ENCODE results near the gene HESX1.

Gene HESX1

DNA sequence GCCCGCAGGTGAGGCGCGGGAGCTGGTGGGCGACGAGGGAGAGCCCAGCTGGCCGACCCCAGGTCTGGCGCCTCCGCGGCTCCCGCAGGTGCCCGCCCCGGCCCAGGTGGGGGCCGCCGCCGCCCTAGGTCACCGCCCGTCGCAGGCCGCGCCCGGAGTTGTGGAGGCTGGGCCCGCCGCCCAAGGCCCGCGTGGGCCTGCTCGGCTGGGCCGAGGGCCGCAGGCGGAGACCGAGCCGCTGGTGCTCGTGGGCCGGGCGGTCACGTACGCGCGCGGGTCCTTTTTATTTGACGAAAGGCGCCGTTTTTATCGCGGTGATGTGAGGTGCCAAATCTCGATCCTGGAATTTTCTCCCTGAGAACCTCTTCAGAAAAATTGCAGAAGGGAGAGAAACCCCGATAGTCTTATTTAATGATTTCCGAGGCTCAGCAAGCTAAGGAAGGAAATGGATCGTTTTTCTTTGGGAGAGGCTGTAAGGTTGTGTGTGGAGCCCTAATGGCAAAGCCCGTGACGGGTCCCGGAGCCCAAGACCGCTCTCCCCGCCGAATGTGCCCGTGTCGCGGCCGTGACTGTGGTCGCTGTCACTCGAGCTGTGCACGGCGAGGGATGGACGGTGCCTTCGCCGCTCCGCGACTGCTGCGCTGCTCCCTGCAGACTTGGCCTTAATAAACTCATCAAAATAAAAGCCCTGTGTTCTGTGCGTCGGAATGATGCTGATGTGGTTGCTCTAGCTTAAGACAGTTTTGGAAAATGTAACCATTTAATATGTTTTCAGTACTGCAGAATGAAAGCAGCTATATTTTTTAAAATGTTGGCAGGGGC is 28.4 kb upstream of the HESX1 start:
- H3K4me3 ChIP-seq (ENCODE audit: low read depth, low read length), result peak overlapping the region; percentile 92
- DNase-seq (ENCODE audit: low read depth, low spot score), result no peak
- ChIA-PET POLR2A (interaction anchor here (1.1 kb wide), 1 partner anchor 328 kb away, joined by 4 read pairs; the partner anchor contains the start of gene PDE12), CTCF (interaction anchor here (0.7 to 2.1 kb wide), 3 partner anchors 58 to 329 kb away, joined by 3 to 10 read pairs (median 3); no protein-coding TSS in a partner anchor)
- TF ChIP-seq, protein P1, sequence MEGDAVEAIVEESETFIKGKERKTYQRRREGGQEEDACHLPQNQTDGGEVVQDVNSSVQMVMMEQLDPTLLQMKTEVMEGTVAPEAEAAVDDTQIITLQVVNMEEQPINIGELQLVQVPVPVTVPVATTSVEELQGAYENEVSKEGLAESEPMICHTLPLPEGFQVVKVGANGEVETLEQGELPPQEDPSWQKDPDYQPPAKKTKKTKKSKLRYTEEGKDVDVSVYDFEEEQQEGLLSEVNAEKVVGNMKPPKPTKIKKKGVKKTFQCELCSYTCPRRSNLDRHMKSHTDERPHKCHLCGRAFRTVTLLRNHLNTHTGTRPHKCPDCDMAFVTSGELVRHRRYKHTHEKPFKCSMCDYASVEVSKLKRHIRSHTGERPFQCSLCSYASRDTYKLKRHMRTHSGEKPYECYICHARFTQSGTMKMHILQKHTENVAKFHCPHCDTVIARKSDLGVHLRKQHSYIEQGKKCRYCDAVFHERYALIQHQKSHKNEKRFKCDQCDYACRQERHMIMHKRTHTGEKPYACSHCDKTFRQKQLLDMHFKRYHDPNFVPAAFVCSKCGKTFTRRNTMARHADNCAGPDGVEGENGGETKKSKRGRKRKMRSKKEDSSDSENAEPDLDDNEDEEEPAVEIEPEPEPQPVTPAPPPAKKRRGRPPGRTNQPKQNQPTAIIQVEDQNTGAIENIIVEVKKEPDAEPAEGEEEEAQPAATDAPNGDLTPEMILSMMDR (IDR thresholded peaks at IDR 0.05; ENCODE audit: insufficient read depth, low read length, missing control alignments), result no peak

DNA sequence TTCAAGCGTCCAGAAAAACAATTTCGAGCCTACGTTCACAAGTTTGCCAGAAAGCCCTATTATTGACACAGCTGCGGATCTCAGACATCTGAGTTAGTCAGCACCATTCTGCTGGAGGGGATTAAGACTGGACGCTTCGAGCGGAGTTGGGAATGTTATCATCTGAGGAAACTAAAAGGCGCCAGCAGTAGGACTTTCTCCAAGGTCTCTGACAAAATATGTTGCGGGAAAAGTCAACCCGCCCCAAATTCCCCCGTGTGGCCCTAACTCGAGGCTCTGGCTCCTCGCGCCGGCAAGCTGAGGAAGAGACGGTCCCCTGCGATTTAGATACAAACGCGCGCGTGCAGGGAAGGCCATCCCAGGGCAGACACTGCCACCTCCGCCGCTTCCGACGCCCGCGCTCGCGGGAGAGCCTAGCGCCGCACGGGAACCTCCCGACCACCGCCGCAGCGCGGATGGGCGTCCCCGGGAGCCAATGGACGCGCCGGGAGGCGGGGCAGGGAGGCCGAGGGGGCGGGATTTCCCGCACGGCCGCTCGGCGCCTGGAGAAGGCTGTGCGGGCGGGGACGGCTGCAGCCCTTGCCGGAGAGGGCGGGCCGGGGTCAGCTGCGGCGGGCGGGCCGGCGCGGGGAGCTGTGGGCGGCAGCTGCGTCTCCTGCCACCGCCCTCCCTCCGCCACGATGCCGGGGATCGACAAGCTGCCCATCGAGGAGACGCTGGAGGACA is 27.6 kb upstream of the HESX1 start, which contains the start of gene APPL1:
APPL1 (plus strand) TSS at position 526 of the 726 bp plus-strand sequence; CDS start at position 681, 155 bp downstream.
- ChIA-PET POLR2A (interaction anchor here (1.1 kb wide), 1 partner anchor 329 kb away, joined by 4 read pairs; the partner anchor contains the start of gene PDE12), CTCF (interaction anchor here (1.1 to 1.5 kb wide), 4 partner anchors 57 to 232 kb away, joined by 3 to 9 read pairs (median 7); no protein-coding TSS in a partner anchor)
- TF ChIP-seq, protein P1 (IDR thresholded peaks at IDR 0.05; ENCODE audit: insufficient read depth, low read length, missing control alignments), result no peak
- peak; percentile 33 for DNase-seq (ENCODE audit: low read depth, low spot score)
- H3K4me3 ChIP-seq (ENCODE audit: low read depth, low read length), result peak within 1 kb of the TSS; percentile 92

DNA sequence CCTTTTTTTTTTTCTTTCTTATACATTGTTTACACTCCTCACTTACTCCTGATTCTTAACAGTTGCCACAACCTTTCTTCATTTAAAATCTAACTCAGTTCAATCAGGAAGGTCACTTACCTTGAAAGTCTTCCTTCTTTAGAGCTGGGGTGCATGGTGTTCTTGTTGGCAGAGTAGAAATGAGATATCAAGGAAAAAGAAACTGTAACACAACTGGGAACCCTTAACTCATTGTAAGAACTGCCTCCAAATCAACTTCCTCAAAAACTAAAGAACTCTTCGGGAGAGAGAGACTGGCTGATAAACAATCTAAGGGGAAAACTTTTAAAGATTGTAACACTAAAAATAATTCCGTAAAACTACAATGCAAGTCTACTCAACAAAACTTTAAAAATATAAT is 26.4 kb upstream of the HESX1 start:
- CTCF ChIA-PET, result interaction anchor here (1.1 to 1.5 kb wide), 5 partner anchors 19 to 231 kb away, joined by 3 to 9 read pairs (median 7); no protein-coding TSS in a partner anchor
- TF ChIP-seq, protein P1 (IDR thresholded peaks at IDR 0.05; ENCODE audit: insufficient read depth, low read length, missing control alignments), result no peak
- POLR2A ChIA-PET, result no interaction called here

DNA sequence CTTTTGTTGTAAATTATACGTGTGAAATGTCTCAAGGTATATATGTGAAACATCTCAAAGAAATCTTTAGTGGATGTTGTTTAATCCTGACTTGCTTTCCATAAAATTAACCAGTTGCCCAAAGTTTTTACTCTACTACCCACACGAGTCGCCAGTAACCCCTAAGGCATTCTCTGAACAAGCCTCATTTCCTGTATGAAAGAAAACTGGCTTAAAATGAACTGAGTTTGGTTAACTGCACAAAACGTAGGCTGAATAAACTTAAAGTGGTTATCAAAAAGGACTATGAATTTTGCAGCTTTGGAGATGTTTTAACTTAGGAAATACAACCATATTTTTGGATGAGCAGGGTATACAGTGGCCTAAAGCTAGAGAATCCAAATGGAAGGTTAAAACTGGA is 25.1 kb upstream of the HESX1 start:
- POLR2A ChIA-PET, result no interaction called here
- CTCF ChIA-PET, result interaction anchor here (1.5 to 4.5 kb wide), 2 partner anchors 54 to 124 kb away, joined by 4 to 69 read pairs; no protein-coding TSS in a partner anchor
- TF ChIP-seq, protein P1 (IDR thresholded peaks at IDR 0.05; ENCODE audit: insufficient read depth, low read length, missing control alignments), result no peak
- H3K4me3 ChIP-seq (ENCODE audit: low read depth, low read length), result no peak overlapping the region
- DNase-seq (ENCODE audit: low read depth, low spot score), result no peak

More for the DNA sequence above, 26.4 kb upstream of the HESX1 start:
- no peak overlapping the region for H3K4me3 ChIP-seq (ENCODE audit: low read depth, low read length)
- no peak for DNase-seq (ENCODE audit: low read depth, low spot score)

DNA sequence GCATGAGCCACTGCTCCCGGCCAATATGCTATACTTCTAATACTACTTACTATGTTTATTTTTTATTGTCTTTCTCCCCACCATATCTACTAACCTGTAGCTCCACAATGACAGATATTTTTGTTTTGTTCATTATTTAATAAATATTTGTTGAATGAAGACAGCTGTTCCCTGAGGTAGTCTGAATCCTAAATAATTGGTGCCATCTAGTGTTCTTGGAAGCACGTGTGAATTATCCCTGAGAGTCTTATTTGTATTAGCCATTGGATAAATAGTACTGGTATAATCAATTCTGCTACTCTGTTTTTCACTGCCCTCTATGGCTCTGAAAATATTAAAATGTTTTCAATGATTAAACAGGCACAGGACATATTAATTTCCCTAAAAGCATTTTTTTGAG is 22.1 kb upstream of the HESX1 start:
- no peak for DNase-seq (ENCODE audit: low read depth, low spot score)
- TF ChIP-seq, protein P1 (IDR thresholded peaks at IDR 0.05; ENCODE audit: insufficient read depth, low read length, missing control alignments), result no peak
- H3K4me3 ChIP-seq (ENCODE audit: low read depth, low read length), result no peak overlapping the region
- CTCF ChIA-PET, result interaction anchor here (0.6 to 4.5 kb wide), 16 partner anchors 9 to 226 kb away, joined by 3 to 69 read pairs (median 3); partner anchors contain the start of gene IL17RD
- POLR2A ChIA-PET, result no interaction called here
